CD4-positive, alpha-beta T cell treated with Interleukin-17A for 1 hour (primary cell): ENCODE measurements around the gene C1QTNF8.
A peak's percentile ranks its signal among the peaks of the same experiment; 100 is the strongest.

Experiments used
- DNase-seq: peaks from one replicate; pipeline ENCODE4 v3.0.0-alpha.2; 2020

C1QTNF8 gene

DNA sequence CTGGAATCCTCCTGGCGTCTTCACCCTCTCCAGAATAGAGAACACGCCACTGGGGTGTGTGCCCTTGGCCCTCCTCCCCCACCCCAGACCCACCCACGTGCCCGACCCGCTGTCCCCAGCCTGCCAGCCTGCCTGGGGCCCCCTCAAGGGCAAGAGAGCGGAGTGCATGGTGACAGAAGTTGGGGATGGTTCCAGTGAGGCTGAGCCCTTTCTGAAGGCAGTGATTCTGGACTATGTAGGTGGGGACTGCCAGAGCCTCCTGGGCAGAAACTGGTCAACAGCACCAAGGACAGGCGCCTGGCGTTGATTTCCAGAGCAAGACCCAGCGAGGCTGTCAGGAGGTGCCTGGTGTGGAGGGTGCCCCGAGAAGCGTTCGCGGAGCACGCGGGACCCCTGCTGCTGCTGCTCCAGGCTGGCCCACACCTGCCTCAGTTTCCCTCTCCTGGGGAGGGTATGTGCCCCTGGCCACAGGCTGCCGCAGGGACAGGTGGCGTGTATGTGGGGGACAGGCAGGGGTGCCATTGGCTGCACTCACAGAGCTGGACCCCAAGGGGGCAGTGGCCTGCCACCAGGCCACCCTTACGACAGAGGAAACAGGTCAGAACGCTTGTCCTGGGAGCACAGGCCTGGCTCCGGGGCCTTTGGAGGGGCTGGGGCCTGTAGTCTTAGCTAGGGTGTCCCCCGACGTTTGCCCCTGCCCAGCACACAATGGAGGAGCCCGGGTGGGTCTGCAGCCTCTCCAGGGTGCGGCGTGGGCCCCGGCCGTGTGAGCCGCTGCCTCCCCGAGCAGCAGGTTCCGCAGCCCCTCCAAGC is 22.3 kb downstream of the C1QTNF8 start:
- no peak for DNase-seq

DNA sequence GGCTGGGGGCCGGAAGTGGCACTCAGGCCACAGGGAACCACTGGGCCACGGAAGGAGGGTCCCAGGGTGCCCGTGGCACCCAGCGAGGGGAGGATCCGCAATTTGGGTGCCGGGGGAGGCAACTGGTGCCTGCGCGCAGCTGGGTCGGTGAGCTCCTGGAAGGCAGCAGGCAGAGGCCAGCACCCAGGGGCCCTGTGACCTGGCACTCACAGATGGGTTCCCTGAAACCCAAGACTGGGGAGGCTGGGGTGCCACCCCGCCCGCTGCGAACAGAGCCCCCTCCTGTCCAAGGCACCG is 22.8 kb downstream of the C1QTNF8 start:
- no peak for DNase-seq

DNA sequence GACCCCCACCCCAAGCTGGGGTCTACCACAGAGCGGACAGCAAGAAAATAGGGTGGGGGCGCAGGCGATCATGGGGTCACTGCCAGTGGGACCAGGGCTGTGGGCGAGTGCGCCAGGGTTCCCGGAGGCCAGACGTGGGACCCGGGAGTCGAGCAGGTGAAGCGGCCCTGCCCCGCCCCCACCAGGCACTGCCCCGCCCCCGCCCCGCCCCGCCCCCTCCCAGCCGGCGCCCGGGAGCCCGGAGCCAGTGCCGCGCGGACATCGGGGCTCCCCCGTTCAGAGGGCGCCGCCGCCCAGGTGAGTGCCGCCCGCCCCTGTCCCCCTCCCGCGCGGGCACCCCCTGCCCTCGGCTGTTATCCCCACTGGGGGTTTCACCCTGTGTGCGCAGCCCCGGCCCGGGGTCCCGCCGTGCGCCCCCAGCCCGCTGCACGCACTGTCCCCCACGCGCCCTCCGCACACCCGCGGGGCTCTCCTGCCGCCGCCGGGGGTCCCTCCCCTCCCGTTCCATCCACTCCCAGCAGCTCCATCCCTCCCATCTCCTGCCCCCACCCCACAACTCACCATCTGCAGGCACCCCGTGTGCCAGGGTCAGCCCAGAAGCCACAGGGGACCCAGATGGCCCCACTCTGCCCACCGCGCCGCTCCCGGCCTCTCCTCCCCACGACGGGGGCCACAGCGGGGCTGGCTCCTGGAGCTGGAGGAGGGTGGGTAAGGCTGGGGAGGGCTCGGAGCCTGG is 23.4 kb downstream of the C1QTNF8 start, which contains the start of gene SSTR5:
Gene SSTR5, plus strand, starts transcription at position 222 of the 736 bp plus-strand sequence. CDS start 6,122 bp downstream, outside the sequence.
- no peak for DNase-seq

GRCh38 chr16:1071561-1072225 is 24.4 kb downstream of the C1QTNF8 start:
- no peak for DNase-seq

DNA sequence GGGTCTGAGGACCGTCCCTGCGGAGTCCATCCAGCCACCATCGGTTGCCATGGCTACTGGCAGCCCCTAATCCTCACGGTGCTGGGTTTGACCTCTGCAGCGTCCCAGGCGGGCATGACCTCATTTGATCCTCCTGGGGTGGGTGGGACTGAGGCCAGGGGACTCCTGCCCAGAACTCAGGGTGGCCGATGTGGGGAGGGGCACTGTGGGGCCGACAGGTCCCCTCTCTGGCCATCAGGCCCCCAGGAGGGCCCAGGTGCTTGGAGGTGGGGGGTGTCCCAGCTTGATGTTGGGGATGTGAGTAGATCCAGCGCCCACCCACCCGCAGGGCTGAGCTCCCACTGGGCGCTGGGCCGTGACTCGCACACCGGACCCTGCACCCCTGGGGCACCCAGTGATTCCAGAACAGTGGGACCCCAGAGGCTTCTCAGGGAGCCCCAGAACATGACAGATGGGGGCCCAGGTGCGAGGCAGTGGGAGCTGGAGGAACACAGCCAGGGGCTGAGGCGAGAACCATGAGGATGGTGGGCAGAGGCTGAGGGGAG is 25.1 kb downstream of the C1QTNF8 start:
- DNase-seq: no peak

GRCh38 chr16:1070084-1070863 is 25.8 kb downstream of the C1QTNF8 start:
- no peak for DNase-seq

DNA sequence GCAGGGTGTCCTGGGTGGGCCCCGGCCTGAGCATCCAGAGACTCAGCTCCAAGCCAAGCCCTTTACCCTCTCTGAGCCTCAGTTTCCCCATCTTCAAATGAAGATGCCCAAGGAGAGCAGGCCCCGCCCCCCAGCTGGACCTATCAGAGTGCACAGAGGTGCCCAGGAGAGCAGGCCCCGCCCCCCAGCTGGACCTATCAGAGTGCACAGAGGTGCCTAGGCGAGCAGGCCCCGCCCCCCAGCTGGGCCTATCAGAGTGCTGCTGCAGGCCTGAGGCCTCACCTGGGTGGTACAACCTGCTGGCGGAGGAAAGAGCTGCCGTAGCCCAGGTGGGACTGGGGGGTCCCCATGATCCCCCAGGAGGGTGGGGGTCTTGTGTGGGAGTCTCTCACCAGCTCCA is 26.9 kb downstream of the C1QTNF8 start:
- DNase-seq: no peak

DNA sequence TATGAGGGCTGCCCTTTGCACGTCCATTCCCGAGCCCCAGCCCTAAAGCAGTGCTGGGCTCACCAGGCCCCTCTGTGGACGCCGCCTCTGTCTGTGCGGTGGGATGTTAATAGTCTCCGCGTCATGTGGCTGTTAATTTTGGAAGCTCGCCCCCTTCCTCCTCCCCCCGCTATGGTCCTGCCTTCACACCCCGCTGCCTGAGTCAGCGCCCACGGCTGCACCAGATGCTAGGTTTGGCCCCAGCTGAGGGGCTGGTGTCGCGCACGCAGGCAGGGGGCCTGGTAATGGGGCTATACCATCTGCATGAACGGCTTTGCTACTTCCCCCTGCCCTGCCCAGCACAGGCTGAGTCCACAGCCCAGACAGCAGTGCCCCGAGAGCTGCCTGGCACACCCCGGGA is 27.6 kb downstream of the C1QTNF8 start:
- no peak for DNase-seq

DNA sequence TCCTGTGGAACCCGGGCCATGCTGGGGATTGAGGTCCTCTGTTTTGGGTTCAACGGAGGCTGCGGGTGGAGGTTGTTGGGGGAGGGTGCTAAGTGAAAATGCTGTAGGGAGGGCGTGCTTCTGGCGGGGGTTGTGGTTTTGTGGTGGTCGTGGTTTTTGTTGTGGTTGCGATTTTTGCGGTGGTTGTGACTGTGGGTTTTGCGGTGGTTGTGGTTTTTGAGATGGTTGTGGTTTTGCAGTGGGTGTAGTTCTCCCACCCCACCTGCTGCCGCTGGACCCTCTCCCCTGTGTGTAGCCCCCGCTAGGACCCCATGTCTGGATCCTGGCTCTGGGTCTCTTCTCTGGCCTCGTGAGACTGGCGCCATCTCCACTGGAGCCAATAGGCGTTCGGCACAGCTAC is 28.4 kb downstream of the C1QTNF8 start:
- no peak for DNase-seq

DNA sequence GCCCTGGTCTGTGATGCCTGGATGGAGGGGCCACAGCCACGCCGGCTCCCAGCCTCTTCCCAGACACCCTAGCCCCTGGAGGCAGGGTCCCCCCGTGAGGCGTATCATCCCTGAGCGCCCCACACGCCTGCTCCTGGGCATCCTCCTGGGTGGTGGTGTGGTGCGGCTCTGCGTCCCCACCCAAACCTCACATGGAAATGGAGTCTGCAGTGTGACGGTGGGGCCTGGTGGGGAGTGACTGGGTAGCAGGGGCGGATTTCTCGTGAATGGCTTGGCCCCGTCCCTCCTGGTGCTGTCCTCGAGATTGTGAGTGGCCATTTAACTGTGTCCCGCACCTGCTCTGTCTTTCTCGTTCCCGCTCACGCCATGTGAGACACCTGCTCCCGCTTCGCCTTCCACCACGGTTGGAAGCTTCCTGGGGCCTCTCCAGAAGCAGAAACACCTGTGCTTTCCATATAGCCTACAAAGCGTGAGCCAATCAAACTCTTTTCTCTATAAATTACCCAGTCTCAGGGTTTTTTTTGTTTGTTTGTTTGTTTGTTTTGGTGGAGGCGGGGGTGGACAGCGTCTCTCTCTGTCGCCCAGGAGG is 29.4 kb downstream of the C1QTNF8 start:
- no peak for DNase-seq

DNA sequence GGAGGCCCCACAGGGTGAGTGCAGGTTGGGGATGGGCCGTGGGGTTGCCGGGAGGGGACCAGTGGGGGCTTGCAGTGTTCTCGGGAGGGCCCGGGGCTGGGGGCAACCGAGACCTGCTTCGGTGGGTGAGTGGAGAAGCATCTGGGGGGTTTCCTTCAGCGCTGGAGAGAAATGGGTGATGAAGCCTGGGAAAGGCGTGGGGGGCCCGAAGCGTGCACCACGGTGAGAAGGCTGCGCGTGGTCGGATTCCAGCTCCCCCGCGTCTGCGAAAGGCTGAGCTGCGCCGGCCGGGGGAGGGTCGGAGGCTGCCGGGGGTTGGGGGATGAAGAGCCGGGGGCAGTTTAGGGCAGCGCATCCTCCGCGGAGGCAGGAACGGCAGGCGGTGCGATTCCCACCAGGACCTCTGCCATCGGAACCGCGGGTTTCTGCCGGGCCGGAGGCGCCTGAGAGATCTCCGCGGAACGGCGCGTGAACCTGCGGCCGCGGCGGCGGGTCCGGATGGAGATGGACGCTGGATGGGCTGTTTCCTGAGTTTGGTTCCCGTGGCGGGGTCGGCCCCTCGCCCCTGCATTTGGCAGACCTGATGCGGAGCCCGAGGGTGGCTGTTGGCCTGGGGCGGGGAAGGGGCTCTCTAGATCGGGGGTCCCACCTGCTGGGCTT is 30.4 kb downstream of the C1QTNF8 start:
- DNase-seq: no peak

- DNase-seq: no peak
Measured at GRCh38 chr16:1063728-1064127, 32.3 kb downstream of the C1QTNF8 start.

DNA sequence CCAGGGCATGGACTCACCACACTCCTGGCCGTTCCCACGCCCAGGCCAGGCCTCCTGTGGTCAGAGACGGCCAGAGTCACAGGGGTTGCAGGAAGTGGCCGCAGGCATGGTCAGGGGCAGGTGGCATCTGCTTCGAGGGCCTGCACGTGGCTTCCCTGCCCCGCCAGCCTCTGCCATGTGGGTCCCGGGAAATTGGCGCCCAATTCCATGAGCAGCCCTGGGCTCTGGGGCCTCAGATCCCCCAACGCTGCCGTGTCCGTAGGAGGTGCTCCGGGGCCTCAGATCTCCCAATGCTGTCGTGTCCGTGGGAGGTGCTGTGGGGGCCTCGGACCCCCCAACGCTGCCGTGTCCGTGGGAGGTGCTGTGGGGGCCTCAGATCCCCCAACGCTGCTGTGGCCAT is 33.1 kb downstream of the C1QTNF8 start:
- DNase-seq: no peak

DNA sequence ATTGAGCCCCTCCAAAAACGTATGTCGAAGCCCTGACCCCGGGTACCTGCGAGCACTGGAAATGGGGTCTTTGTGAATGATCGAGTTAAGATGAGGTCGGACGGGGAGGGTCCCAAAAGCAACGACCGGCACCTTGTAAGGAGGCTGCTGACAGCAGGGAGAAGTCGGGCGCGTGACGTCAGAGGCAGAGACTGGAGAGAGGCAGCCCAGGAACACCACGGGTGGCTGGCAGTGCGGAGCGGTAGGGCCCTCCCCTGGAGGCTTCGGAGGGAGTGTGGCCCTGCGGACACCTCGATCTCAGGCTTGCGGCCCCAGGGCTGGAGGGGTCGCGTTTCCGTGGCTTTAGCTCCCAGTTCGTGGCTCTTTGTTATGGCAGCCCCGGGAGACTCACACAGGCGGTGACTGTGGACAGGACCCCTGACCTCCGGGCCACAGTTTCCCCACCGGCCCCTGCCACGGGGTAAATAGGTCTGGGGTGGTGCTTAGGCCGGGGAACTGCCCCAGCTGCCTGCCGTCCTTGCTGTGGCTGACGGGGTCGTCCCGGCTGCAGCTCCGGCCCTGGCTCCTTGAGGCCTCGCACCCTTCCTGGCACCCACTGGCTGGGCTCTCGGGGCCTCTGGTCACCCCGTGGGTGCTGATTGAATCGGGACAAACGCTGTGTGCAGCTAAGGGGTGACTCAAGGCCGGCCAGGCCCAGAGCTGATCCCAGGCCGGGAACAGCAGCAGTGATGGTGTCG is 34.1 kb downstream of the C1QTNF8 start:
- no peak for DNase-seq

- DNase-seq: no peak
Measured at GRCh38 chr16:1060416-1061340, 35.4 kb downstream of the C1QTNF8 start.

DNA sequence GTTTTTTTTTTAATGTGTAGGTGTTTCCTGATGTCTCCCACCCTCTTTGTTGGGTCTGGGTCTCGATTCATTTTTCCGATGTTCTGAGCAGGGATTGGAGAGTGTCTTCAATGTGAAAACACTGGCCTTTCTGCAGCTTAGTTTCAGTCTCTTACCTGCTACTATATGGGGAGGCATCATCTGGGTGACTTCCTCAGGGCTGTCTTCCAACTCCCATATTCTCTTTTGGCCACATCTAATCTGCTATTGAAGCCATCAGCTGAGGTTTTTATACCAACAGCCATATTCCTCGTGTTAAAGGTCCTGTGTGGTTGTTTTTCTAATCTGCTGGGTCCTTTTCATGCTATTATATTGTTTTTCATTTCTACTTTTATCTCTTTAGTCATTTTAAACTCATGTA is 36.7 kb downstream of the C1QTNF8 start:
- DNase-seq: no peak

- DNase-seq: no peak
Measured at GRCh38 chr16:1058216-1058615, 37.8 kb downstream of the C1QTNF8 start.

DNA sequence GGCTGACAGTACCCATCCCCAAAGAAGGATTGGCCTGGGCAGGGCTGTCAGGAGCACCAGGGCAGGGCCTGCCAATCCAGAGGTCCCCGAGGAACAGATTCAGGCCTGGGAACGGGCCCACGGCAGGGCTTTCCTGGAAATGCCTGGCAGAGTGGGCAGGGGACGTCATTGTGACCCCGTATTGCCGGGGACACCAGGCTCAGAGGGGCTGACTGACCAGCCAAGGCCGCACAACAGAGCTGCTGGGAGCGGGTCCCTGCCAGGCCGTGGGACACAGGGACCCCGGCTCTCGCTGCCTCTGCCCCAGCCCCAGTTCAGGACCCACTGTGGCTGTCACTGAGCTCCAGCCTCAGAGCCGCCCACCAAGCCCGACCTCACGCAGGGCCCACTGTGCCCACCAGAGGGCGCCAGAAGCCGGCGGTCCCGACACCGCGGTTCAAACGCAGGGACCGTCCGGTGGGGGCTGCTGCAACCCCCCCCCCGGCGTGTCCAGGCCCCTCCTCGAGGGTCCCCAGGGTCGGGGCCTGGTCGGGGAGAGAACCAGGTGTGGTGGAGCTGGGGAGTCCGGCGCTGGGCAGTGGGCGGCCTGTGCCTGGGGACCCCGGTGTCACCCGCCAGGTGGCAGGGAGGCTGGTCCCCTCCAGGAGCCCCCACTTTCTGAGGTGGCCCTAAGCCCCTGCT is 38.7 kb downstream of the C1QTNF8 start:
- peak; percentile 53 for DNase-seq

DNA sequence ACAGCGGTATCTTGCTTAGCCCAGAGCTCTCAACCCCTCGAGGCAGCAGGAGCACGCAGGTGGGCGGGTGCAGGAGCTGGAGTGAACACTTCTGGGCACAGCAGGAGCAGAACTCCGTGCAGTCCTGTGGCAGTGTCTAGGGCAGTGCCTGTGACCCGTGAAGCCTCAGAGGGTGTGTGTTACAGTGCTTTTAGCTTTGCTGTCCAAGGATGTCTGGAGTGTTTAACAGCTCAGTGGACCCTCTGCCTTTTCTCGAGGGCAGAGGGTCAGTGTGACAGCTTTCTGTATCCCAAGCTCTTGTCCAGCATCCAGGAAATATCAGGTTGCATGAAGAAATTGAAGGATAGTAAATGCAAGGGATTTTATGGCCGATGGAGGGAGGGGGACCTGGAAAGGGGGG is 39.8 kb downstream of the C1QTNF8 start:
- DNase-seq: no peak
